ENCODE results near the gene KCNH5.

The KCNH5 gene, protein sequence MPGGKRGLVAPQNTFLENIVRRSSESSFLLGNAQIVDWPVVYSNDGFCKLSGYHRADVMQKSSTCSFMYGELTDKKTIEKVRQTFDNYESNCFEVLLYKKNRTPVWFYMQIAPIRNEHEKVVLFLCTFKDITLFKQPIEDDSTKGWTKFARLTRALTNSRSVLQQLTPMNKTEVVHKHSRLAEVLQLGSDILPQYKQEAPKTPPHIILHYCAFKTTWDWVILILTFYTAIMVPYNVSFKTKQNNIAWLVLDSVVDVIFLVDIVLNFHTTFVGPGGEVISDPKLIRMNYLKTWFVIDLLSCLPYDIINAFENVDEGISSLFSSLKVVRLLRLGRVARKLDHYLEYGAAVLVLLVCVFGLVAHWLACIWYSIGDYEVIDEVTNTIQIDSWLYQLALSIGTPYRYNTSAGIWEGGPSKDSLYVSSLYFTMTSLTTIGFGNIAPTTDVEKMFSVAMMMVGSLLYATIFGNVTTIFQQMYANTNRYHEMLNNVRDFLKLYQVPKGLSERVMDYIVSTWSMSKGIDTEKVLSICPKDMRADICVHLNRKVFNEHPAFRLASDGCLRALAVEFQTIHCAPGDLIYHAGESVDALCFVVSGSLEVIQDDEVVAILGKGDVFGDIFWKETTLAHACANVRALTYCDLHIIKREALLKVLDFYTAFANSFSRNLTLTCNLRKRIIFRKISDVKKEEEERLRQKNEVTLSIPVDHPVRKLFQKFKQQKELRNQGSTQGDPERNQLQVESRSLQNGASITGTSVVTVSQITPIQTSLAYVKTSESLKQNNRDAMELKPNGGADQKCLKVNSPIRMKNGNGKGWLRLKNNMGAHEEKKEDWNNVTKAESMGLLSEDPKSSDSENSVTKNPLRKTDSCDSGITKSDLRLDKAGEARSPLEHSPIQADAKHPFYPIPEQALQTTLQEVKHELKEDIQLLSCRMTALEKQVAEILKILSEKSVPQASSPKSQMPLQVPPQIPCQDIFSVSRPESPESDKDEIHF

DNA sequence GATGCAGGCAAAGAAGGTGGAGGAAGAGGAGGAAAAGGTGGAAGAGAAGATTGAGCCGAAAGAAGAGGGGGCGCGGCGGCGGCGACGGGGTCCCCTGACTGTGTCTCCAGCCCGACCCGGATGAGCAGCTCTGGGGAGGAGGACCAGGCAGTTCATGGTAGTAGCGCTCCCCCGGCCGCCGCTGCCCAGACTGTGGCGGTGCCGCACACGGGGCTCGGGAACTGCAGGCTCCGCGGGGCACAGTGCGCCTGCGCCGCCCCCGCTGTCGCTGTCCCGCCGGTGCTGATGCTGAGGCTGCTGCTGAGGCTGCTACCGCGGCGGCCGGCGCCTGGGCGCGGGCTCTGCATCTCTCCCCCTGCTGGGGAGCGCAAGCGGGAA lies at the start of gene KCNH5:
Gene KCNH5, minus strand, starts transcription at position 225 of the 378 bp plus-strand sequence. CDS start 272 bp downstream, outside the sequence.
- peak within 1 kb of the TSS; percentile 53 for H3K4me3 ChIP-seq (ENCODE audit: low read depth, low read length)

DNA sequence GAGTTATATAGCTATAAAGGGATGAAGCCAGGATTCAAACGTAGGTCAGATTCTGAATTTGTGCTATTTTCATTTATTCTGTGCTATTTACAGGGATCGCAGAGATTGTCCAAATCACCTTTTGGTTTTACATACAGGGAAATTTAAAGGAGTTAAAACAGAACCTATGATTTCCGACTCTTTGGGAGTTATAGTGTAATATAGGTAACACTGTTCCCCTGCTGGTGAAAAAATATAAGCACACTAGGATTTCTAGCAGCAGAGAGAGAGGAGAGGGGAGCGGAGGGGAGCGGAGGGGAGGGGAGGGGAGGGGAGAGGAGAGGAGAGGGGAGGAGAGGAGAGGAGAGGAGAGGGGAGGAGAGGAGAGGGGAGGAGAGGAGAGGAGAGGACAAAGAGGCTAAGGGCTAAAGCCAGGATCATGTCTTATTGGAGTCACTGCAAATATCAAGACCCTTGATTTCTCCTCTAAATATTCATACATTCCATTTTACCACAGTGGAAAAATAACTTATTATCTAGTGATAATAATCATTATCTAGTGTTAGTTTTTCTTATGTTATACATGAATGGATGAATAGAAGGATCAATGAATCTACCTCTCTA lies 46.2 kb upstream of the KCNH5 start:
- H3K4me3 ChIP-seq (ENCODE audit: low read depth, low read length) = no peak overlapping the region

DNA sequence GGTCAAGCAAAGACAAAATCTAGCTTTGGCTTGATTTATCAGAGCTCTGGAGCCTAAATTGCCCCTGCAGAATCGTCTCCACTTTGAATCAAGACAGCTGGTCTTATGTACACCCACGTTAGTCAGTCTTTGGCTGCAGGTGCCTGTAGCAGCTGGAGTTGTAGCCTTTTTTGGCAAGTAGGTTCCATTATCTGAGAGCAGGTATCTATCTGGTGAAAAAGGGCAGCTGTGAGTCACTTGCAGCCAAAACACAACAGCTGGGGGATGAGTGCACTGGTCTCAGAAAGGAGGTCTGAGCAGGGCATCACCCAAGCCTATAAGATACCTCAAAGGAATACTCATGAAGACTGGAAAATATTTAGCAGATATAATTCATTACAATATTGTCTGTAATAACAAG lies 43.6 kb upstream of the KCNH5 start:
- H3K4me3 ChIP-seq (ENCODE audit: low read depth, low read length) = no peak overlapping the region

DNA sequence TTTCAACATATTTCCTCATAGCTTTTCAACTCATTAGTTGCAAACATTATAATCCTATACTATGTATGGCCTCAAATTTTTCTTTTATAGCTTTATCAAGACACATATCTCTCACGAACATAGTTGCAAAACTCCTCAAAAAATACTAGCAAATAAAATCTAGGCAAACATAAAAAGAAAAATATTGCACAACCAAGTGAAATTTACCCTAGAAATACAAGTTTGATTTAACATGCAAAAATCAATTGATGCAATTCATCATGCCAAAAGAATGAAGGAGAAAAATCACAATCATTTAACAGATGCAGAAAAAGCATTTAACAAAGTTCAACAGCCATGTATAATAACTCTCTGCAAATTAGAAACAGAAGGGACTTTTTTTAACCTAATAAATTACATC lies 33.3 kb upstream of the KCNH5 start:
- no peak overlapping the region for H3K4me3 ChIP-seq (ENCODE audit: low read depth, low read length)

DNA sequence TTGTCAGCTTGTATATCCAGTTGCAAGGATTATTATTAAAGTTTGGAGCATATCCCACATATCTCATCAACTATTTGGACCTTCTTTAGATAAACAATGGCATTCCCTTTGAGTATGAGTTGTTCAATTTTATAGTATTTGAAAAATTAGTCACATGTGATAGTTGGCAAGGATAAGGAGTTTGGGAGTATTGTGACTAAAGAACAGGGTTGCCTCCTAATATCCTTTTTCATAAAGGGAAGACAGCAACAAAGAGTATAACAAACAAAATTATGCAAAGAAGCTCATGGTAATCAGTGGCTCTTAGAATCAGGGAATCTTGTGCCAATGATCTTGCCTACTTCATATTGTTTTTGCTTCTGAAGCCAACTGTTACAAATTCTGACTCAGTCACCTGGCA lies 31.2 kb upstream of the KCNH5 start:
- no peak overlapping the region for H3K4me3 ChIP-seq (ENCODE audit: low read depth, low read length)

DNA sequence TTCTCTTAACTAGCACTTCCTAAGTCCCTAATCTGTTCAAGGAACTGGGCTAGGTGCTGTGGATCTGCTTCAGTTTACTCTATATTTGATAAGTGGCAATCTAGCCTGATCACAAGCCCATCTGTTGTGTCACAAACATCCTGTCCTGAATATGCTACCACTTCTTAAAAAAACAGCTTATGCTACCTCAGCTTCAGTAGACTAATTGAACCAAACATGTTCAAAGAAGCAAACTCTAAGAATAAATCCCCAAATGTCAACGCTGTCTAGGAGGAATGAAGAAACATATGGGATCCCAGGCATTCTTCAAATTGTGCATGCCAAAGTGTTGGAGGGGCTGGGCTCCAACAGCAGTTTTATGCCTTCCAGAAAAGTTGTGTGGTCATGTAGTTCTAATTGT lies 10.4 kb upstream of the KCNH5 start:
- H3K4me3 ChIP-seq (ENCODE audit: low read depth, low read length) = no peak overlapping the region

DNA sequence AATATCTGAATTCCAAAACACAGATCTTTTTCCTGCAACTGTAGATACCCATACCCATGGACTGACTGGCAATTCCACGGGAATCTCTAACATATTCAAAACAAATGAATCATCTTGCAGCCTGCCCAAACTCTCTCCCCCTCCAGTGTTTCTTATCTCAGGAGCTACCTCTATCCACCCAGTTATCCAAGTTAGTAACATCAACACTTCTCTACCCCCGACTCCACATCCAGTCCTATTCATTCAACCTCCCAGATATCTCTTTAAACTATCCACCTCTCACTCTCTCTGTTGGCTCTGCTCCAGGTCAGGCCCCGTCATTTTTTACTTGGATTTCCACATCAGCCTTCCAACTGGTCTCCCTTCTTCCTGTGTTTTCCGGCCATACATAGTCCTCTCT lies 6.7 kb upstream of the KCNH5 start:
- no peak overlapping the region for H3K4me3 ChIP-seq (ENCODE audit: low read depth, low read length)

DNA sequence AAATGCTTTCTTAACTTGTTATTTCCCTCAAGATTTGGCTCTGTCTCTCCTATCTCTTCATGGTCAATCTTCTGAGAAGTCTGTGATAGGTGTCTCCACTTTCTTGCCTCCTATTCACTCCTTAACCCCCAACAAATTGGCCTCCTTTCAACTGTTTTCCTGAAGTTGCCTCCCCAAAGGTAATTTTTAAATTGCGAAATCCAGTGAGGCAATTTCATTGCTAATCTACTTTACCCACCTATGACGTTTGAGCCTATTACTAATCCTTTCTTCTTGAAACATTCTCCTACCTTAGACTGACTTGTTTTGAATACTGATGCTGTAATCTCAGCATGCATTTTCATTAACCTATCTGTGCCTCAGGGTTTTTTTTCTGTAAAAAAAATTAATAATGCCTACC lies 6.0 kb upstream of the KCNH5 start:
- no peak overlapping the region for H3K4me3 ChIP-seq (ENCODE audit: low read depth, low read length)

DNA sequence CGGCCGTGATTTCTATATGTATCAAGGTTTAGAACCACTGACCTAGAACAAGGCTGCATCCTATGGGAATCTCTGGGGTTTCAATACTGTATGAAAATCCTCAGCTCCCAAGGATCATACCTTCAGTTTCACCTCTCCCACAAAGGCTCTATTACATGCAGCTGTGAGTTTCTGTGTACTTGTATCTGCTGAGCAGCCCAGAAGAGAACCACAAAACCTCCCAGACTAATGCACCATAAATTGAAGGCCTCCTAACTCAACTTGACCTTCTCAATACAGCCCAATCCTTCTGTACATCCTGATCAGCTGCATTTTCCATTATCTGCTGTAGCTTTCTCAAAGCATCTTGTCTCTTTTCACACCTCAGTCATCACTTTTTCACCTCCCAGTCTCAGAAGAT lies 5.4 kb upstream of the KCNH5 start:
- H3K4me3 ChIP-seq (ENCODE audit: low read depth, low read length) = no peak overlapping the region

DNA sequence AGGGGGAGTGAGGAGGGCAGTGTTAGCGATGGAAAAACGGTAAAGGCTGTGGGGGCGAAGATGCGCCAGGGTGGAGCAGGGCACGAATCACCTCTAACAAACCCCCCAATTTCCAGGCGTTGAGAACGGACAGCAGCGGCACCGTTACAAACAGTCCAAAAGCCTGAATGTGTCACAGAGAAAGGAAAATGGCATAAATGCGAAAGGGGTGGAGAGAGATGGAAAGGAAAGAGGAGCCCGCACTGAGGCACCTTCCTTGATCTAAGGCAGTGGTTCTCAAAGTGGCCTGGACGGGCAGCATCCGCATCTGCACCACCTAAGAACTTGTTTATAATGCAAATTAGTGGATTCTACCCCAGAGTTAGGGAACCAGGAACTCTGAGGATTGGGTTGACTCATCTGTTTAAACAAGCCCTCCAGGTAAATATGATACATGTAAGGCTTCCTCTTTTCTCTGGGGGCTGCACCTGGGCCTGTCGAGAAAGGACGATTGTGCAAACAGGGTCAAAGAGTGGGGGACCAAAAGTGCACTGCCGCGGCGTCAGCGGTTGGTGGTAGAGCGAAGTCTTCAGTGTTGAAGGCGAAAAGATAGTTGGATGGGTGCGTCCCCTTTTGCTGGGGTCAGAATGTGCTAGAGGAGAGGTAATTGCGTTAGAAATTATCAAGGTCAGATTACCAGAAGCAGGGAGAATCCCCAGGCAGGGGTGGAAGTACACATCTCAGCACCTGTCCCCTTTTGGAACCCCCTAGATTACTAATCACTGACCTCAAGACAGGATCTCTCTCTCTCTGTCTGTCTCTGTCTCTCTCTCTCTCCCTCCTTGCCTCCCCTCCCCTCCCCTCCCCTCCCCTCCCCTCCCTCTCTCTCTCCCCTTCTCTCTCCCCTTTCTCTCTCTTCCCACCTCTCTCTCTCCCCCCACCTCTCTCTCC lies 1.3 kb upstream of the KCNH5 start:
- peak overlapping the region; percentile 53 for H3K4me3 ChIP-seq (ENCODE audit: low read depth, low read length)

DNA sequence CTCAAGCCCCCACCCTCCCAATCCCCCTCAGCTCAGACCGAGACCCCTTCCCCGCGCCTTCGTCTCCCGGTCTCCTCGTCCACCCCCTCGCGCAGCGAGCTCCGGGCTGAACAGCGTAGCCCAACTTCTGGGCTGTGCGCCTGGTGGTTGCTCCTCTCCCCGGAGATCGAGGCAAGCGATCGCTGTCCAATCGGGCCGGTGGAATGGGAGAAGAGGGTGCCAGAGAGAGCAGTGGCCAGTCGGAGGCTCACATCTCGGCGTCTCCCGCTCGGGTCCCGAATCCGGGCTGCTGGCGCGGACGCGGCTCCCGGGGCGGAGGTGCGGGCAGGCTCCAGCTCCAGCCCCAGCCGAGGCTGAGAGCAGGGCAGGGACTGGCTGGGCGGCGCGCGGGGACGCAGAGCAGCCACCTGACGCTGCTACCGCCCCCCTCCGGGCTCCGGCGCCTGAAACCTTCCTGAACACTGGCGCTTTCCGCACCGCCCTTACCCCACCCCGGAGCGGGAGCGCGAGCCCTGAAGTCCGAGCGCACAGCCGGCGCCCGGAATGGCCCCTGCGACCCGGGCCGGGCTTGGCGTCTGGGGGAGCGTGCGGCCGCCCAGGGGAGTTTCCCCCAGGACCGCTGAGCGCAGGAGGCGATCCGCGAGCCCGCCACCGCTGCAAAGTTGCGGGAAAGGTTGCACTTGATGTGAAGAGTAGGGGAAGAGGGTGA lies 508 bp upstream of the KCNH5 start:
- H3K4me3 ChIP-seq (ENCODE audit: low read depth, low read length) = peak overlapping the region; percentile 53

DNA sequence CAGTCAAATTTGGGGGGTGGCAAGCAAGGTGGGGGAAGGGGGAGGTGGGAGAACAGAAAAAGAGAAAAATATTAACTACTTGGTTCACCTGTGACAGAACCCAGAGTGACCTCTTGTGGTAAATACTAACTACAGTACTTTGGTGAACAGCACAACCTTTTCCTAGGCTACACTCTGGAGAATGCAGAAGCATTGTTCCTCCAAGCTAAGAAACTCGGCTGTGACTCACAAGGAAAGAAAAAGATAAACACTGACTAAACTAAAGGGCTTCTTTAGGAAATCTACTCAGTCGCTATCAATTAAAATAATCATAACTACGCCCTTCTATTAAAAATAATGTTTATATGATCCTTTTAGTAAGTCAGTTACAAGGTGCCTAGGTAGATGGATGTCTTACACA lies 5.4 kb downstream of the KCNH5 start:
- H3K4me3 ChIP-seq (ENCODE audit: low read depth, low read length) = no peak overlapping the region

DNA sequence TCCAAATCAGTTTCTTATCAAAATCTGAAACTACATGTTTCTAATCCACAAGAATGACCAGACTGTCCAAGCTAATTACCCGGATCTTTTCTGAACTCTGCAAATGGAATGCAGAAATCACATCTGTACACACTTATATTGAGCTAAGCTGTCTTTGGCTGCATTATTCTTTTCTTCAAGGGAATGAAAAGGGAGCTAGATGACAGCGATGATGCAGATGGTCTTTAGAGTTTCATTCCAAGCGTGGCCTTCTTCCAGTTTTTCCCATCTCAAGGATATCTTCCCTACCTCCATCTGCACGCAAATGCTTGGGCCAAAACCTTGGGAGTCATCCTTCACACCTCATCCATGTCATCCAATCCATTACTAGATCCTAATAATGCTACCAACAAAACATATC lies 12.6 kb downstream of the KCNH5 start:
- H3K4me3 ChIP-seq (ENCODE audit: low read depth, low read length) = no peak overlapping the region

DNA sequence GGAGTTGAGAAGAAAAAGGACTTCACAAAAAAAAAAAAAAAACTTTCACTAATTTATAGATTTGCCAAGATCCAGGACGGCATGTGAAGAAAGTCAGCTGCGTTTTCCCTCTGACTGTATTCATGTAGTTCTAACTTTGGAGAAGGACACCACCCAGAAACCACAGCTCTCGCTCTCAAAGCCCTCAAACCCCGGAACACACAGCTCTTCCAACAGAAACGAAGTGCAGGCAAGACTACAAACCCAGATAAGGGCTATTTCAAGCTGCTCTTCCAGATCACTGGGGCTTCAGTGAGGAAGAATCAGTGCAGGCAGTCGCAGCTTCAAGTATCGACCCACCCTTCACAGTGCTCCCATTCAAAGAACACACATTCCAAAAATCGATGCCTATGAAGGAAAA lies 13.2 kb downstream of the KCNH5 start:
- H3K4me3 ChIP-seq (ENCODE audit: low read depth, low read length) = no peak overlapping the region

DNA sequence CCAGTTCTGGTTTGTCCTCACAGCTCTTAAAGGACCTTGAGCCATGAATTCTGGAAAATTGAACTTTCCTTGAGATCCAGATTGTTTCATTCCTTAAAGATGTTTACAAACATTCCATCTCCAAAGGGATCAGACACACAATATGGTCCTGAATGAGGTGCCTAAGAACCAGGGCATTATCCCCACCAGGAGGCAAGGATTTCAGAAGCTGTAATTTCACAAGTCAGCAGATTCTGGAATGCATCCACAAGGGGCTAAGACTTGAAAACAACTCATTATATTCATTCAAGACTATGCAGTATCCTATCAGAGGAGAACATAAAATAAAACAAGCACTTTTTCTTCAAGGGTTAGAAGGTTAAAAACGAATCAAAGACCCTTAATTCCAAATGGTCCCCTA lies 15.1 kb downstream of the KCNH5 start:
- H3K4me3 ChIP-seq (ENCODE audit: low read depth, low read length) = no peak overlapping the region

DNA sequence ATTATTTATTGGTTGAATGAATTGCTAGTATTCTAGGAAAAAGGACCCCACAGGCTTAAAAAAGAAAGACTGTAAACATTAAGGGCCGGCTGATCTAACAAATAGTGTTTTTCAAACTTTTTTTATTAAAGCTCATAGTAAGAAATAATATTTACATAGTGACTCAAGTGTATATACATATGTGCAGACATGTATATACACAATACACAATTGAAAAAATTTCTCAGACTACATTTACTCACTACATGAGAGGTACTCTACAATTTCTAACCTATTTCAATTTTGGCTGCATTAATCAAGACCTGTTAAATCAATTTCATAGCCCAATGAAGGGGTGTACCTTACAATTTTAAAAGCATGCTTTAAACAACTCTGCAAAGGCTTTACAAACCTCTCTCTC lies 17.5 kb downstream of the KCNH5 start:
- no peak overlapping the region for H3K4me3 ChIP-seq (ENCODE audit: low read depth, low read length)

DNA sequence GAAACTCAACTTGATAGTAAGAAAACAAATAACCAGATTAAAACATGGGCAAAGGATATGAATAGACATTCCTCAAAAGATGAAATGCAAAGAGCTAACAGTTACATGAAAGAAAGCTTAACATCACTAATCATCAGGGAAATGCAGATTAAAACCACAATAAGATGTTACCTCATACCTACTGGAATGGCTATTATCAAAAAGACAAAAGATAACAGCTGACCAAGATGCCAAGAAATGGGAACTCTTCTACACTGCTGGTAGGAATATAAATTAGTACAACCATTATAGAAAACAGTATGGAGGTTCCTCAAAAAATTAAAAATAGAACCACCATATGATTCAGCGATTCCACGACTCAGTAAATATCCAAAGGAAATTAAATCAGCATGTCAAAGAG lies 18.8 kb downstream of the KCNH5 start:
- H3K4me3 ChIP-seq (ENCODE audit: low read depth, low read length) = no peak overlapping the region

DNA sequence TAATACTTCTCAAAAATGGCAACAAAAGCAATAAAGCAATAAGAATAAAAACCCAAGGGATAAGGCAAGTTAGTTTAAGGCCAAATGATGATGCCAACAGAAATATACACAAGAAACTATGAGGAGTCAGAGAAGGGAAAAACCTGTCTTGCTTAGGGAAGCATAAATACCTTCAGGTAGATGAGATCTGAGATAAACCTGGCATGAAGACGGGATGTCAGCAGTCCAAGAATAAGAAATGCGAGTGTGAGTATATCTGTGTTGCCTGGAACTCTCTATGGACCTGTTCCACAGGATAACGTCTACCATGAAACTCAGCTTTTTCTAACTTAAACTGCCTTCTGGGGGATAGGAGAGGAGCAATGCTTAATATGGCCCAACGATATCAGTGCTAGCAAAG lies 30.6 kb downstream of the KCNH5 start:
- H3K4me3 ChIP-seq (ENCODE audit: low read depth, low read length) = no peak overlapping the region

DNA sequence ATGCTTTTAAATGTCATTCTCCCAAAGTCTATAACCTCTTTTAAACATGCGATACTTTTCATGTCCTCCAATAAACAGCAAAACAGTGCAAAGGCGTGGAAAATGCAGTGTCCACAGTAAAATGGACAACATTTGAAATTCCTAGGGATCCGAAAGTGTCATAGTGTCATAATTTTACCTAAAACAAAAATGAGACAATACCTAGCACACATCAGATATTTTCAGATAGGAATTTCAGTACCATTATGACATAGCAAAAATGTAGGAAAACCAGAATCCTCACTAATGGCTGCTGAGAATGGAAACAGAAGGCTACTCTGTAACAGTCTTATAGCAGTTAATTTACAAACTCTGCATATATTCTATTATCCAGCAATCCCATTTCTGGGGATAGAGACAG lies 33.1 kb downstream of the KCNH5 start:
- H3K4me3 ChIP-seq (ENCODE audit: low read depth, low read length) = no peak overlapping the region

DNA sequence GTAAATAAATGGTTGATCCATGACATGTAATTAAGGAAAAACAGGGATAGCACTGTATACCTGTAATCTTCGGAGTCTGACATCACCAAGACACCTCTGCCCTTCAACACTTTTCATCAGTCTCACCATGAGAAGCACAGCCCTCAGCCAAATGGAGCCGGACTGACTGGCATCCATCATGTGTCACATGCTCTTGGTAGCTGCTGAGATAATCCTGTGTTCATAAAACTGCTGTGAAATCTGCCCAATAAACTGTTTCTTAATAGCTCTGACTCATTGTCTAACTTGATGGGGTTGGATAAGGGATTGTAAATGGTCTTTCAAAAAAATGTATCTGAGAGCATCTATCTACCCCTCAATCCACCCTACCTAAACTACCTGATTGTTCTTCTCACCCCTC lies 33.6 kb downstream of the KCNH5 start:
- H3K4me3 ChIP-seq (ENCODE audit: low read depth, low read length) = no peak overlapping the region

All from iPS-11a (cell line).